ENCODE results near the gene DHRS2.

GRCh38 chr14:23694085-23694948 is 58.2 kb downstream of the DHRS2 start:
- no peak for TF ChIP-seq CTCF (IDR thresholded peaks at IDR 0.05)
- TF ChIP-seq ZFX (IDR thresholded peaks at IDR 0.05; ENCODE audit: borderline replicate concordance), result no peak

Data from 22Rv1 (cell line).